SK-N-SH (cell line): ENCODE data around the gene USP34. TPM values are rescaled to one million over a fixed set of nuclear protein-coding genes. Genes with fewer than 3 reads are reported as not detected.

ENCODE experiments used
- CTCF ChIA-PET: fragments of 300-600, 350-600 bp; formaldehyde crosslinking; extraction: SDS; loops from one replicate; lab custom pipeline; 2021; lab: Yijun Ruan, JAX
- POLR2A ChIA-PET: fragments of 350-600 bp; sonication (Branson Sonifier 250); formaldehyde crosslinking; extraction: SDS; loops from one replicate; lab custom pipeline; 2020; ENCODE audit warnings: antibody characterized with exemption, inconsistent platforms; lab: Yijun Ruan, JAX
- DNase-seq: peaks from one replicate; pipeline ENCODE4 v3.0.0; 2012
- H2AFZ ChIP-seq: fragments of 200-600 bp; sonication (generic); 2 replicates; pipeline ENCODE4 v1.8.1; 2016; ENCODE audit warnings: antibody characterized with exemption, mild to moderate bottlenecking, low read depth
- H3F3A ChIP-seq: fragments of 200-600 bp; sonication (generic); replicated peaks from 2 replicates; pipeline ENCODE3; 2016; ENCODE audit warnings: antibody characterized with exemption, mild to moderate bottlenecking; ENCODE audit not compliant: insufficient read depth
- H3K27ac ChIP-seq, 2 experiments: fragments of 200-500 bp in 1 of 2; fragments of 200-600 bp in 1 of 2; sonication (Bioruptor generic) in 1 of 2; sonication (generic), shearing (Covaris generic) in 1 of 2; 2 replicates each; pipeline versions ENCODE4 v1.5.1 to v1.6.1; 2014 to 2016; ENCODE audit warnings: low read depth in 2 of 2, inconsistent platforms in 1 of 2, low read length in 1 of 2, mild to moderate bottlenecking in 1 of 2, mixed read lengths in 1 of 2
- H3K27me3 ChIP-seq: fragments of 200-600 bp; sonication (generic), shearing (Covaris generic); 2 replicates; pipeline ENCODE4 v1.6.1; 2016; ENCODE audit warnings: mixed run types; ENCODE audit not compliant: insufficient read depth
- H3K36me3 ChIP-seq, 2 experiments: fragments of 200-500 bp in 1 of 2; fragments of 200-600 bp in 1 of 2; sonication (Bioruptor generic) in 1 of 2; sonication (generic) in 1 of 2; replicated peaks in 1 of 2; 2 replicates each; pipeline versions ENCODE3 to v1.5.1; 2014 to 2016; ENCODE audit warnings: low read length in 1 of 2, mild to moderate bottlenecking in 1 of 2; ENCODE audit not compliant: insufficient read depth in 2 of 2, control insufficient read depth in 1 of 2
- H3K4me1 ChIP-seq, 2 experiments: fragments of 200-500 bp in 1 of 2; fragments of 200-600 bp in 1 of 2; sonication (Bioruptor generic) in 1 of 2; sonication (generic), shearing (Covaris generic) in 1 of 2; 2 replicates each; pipeline versions ENCODE4 v1.5.1 to v1.6.1; 2014 to 2016; ENCODE audit warnings: low read depth in 1 of 2, low read length in 1 of 2, mixed run types in 1 of 2; ENCODE audit not compliant: insufficient read depth in 2 of 2, control insufficient read depth in 1 of 2
- H3K4me2 ChIP-seq: fragments of 200-600 bp; sonication (generic), shearing (Covaris generic); 2 replicates; pipeline ENCODE4 v1.6.1; 2017; ENCODE audit warnings: mixed run types
- H3K4me3 ChIP-seq, 2 experiments: fragments of 200-500 bp in 1 of 2; fragments of 200-600 bp in 1 of 2; sonication (Bioruptor generic) in 1 of 2; sonication (generic), shearing (Covaris generic) in 1 of 2; 2 replicates each; pipeline versions ENCODE4 v1.5.1 to v1.8.1; 2014 to 2016; ENCODE audit warnings: low read depth in 2 of 2, inconsistent platforms in 1 of 2, low read length in 1 of 2, mild to moderate bottlenecking in 1 of 2, mixed read lengths in 1 of 2, moderate library complexity in 1 of 2
- H3K79me2 ChIP-seq: fragments of 200-600 bp; sonication (generic); 2 replicates; pipeline ENCODE4 v1.8.1; 2017; ENCODE audit warnings: mild to moderate bottlenecking; ENCODE audit not compliant: insufficient read depth
- H3K9ac ChIP-seq: fragments of 200-600 bp; sonication (generic); 2 replicates; pipeline ENCODE4 v1.6.1; 2017; ENCODE audit warnings: mixed run types
- H3K9me2 ChIP-seq: fragments of 200-600 bp; sonication (generic); 2 replicates; pipeline ENCODE4 v1.6.1; 2017; ENCODE audit warnings: mixed run types
- H3K9me3 ChIP-seq: fragments of 200-600 bp; sonication (generic); 2 replicates; pipeline ENCODE4 v1.6.1; 2017; ENCODE audit warnings: mixed run types, mild to moderate bottlenecking, moderate library complexity
- H4K20me1 ChIP-seq: fragments of 200-600 bp; sonication (generic); 2 replicates; pipeline ENCODE4 v1.6.1; 2017; ENCODE audit warnings: mild to moderate bottlenecking, mixed run types; ENCODE audit not compliant: insufficient read depth
- ELF1 ChIP-seq: IDR thresholded peaks from 2 replicates; pipeline ENCODE4 v1.4.0; 2012
- GABPA ChIP-seq: IDR thresholded peaks from 2 replicates; pipeline ENCODE4 v1.4.0; 2012; ENCODE audit warnings: low read depth, mild to moderate bottlenecking
- GATA2 ChIP-seq: sonication (generic); formaldehyde crosslinking; IDR thresholded peaks from 2 replicates; pipeline ENCODE4 v1.5.0; 2020; ENCODE audit warnings: mild to moderate bottlenecking, missing genetic modification reagents
- JUND ChIP-seq: IDR thresholded peaks from 2 replicates; pipeline ENCODE4 v1.4.0; 2012
- MEF2A ChIP-seq: IDR thresholded peaks from 2 replicates; pipeline ENCODE4 v1.4.0; 2012; ENCODE audit warnings: low read depth, borderline replicate concordance
- MXI1 ChIP-seq: IDR thresholded peaks from 2 replicates; pipeline ENCODE4 v1.6.1; 2012; ENCODE audit warnings: mild to moderate bottlenecking, low read depth, low read length, improper control_type of control experiment
- NFIC ChIP-seq: IDR thresholded peaks from 2 replicates; pipeline ENCODE4 v1.4.0; 2012; ENCODE audit warnings: borderline replicate concordance
- REST ChIP-seq: IDR thresholded peaks from 2 replicates; pipeline ENCODE4 v1.6.1; 2012; ENCODE audit warnings: mild to moderate bottlenecking, low read depth, low read length, moderate library complexity
- RXRA ChIP-seq: IDR thresholded peaks from 2 replicates; pipeline ENCODE4 v1.4.0; 2012; ENCODE audit warnings: low read depth, mild to moderate bottlenecking, borderline replicate concordance
- TEAD4 ChIP-seq: IDR thresholded peaks from 2 replicates; pipeline ENCODE4 v1.4.0; 2012; ENCODE audit warnings: mild to moderate bottlenecking, borderline replicate concordance; ENCODE audit not compliant: insufficient read depth
- ZBTB33 ChIP-seq: IDR thresholded peaks from 2 replicates; pipeline ENCODE4 v1.4.0; 2012; ENCODE audit warnings: low read depth, borderline replicate concordance
- WGBS: methylation state at CpG from one replicate; pipeline ENCODE4 v1.1.6; 2017; ENCODE audit warnings: low lambda C conversion rate; 5-methylcytosine and 5-hydroxymethylcytosine counted together
- polyA plus RNA-seq, 3 experiments: library from polyadenylated mRNA; depleted of rRNA; stranded (reverse); fragments of >200 nt; gene quantifications; 2 replicates each; pipeline ENCODE4 v1.2.3, GENCODE V29; 2012

USP34 gene
- polyA plus RNA-seq, 1 of the 3 experiments (the other 2 are of a cell fraction): 31.4 TPM

GRCh38 chr2:61281321-61281720 is 189.6 kb downstream of the USP34 start (continued):
- TF ChIP-seq ZBTB33 (no peak), GATA2 (CRISPR knock-in tag) (no peak), TEAD4 (no peak)

GRCh38 chr2:61277756-61278155 is 193.1 kb downstream of the USP34 start:
- no peaks in the 10 kb centered on the region for H3K9me3 ChIP-seq
- no peak for TF ChIP-seq ELF1
- no peak for TF ChIP-seq REST
- no peak for TF ChIP-seq MXI1
- no peak for TF ChIP-seq NFIC
- TF ChIP-seq MEF2A: no peak
- TF ChIP-seq TEAD4: no peak
- no peak for TF ChIP-seq GATA2 (CRISPR knock-in tag)
- no peak for TF ChIP-seq GABPA
- no peak for TF ChIP-seq JUND
- no peak for TF ChIP-seq RXRA
- ChIA-PET CTCF (no interaction called here), POLR2A (no interaction called here)
- H3K27ac ChIP-seq: no peak overlapping the region; a peak in 1 of 4 replicates
- H3K4me1 ChIP-seq: peaks cover 0 to 10% of the 10 kb centered on the region in 2 experiments; a peak in 2 of 4 replicates
- peaks cover 36% of the 10 kb centered on the region for H3F3A ChIP-seq
- no peaks in the 10 kb centered on the region for H3K27me3 ChIP-seq
- no peak for DNase-seq
- WGBS: 98% methylated on average over 13 of the region's 13 CpGs
- peaks cover 44 to 88% of the 10 kb centered on the region in 2 experiments for H3K36me3 ChIP-seq
- H3K9me2 ChIP-seq: no peaks in the 10 kb centered on the region
- H2AFZ ChIP-seq: no peak overlapping the region
- H3K9ac ChIP-seq: no peak overlapping the region
- H3K4me3 ChIP-seq: no peak overlapping the region
- H3K79me2 ChIP-seq: peaks cover 9% of the 10 kb centered on the region; the same call in 1 of the 2 replicates
- H4K20me1 ChIP-seq: no peaks in the 10 kb centered on the region
- H3K4me2 ChIP-seq: no peak overlapping the region
